Fibroblast of the aortic adventitia (primary cell): ENCODE measurements around the gene IGF1. TPM values are rescaled to one million over a fixed set of nuclear protein-coding genes. Genes with fewer than 3 reads are reported as not detected.

Experiments used
- DNase-seq: peaks from one replicate; pipeline ENCODE4 v3.0.0-alpha.2; 2010; ENCODE audit warnings: low read depth
- H3K4me3 ChIP-seq: 2 replicates; pipeline ENCODE4 v1.5.1; 2011; ENCODE audit warnings: low read depth, mild to moderate bottlenecking, control low read depth, low read length, moderate library complexity
- CTCF ChIP-seq: IDR thresholded peaks from 2 replicates; pipeline ENCODE4 v1.5.1; 2011; ENCODE audit warnings: mild to moderate bottlenecking, low read length, control low read depth, inconsistent platforms; ENCODE audit not compliant: insufficient read depth
- total RNA-seq: library from RNA; depleted of rRNA; stranded (reverse); fragments of >200 nt; gene quantifications from 2 replicates; pipeline ENCODE4 v1.2.3, GENCODE V29; 2012; ENCODE audit warnings: low replicate concordance

Gene IGF1
- total RNA-seq, 1 donor = 0.63 TPM

GRCh38 chr12:102518871-102519270 is 38.5 kb upstream of the IGF1 start:
- TF ChIP-seq CTCF = no peak
- H3K4me3 ChIP-seq = no peak overlapping the region
- no peak for DNase-seq

GRCh38 chr12:102514696-102515095 is 34.3 kb upstream of the IGF1 start:
- no peak overlapping the region for H3K4me3 ChIP-seq
- DNase-seq = no peak
- no peak for TF ChIP-seq CTCF

- no peak overlapping the region for H3K4me3 ChIP-seq
- no peak for TF ChIP-seq CTCF
- no peak for DNase-seq
Observed at GRCh38 chr12:102513739-102514138, 33.4 kb upstream of the IGF1 start.

- DNase-seq = no peak
- H3K4me3 ChIP-seq = no peak overlapping the region
- no peak for TF ChIP-seq CTCF
Observed at GRCh38 chr12:102513272-102513671, 32.9 kb upstream of the IGF1 start.

GRCh38 chr12:102512523-102512922 is 32.2 kb upstream of the IGF1 start:
- DNase-seq = no peak

GRCh38 chr12:102511575-102511974 is 31.2 kb upstream of the IGF1 start:
- TF ChIP-seq CTCF = no peak
- no peak for DNase-seq
- no peak overlapping the region for H3K4me3 ChIP-seq

More at GRCh38 chr12:102512523-102512922, 32.2 kb upstream of the IGF1 start:
- TF ChIP-seq CTCF = no peak
- no peak overlapping the region for H3K4me3 ChIP-seq

- H3K4me3 ChIP-seq = no peak overlapping the region
- no peak for DNase-seq
- no peak for TF ChIP-seq CTCF
Observed at GRCh38 chr12:102510463-102510862, 30.1 kb upstream of the IGF1 start.
